Activated T-helper 9 cell treated with anti-CD3 and anti-CD28 coated beads, Interleukin-2, amount 50 U/mL, for 16 hours (primary cell): Measurements from ENCODE around the gene ANXA10.
"Not testable (repeated sequence)": the region's sequence is repeated elsewhere in the genome, so short reads cannot be mapped to it uniquely, and the experiment has no call there.

Experiments used
- DNase-seq: peaks from one replicate; pipeline ENCODE4 v3.0.0-alpha.2; 2020; ENCODE audit warnings: low read depth

ANXA10 gene

GRCh38 chr4:168092176-168092712 lies at the start of gene ANXA10:
Gene ANXA10 (plus strand): TSS chr4:168092537. CDS start chr4:168092701, 164 bp downstream.
- no peak for DNase-seq

DNA sequence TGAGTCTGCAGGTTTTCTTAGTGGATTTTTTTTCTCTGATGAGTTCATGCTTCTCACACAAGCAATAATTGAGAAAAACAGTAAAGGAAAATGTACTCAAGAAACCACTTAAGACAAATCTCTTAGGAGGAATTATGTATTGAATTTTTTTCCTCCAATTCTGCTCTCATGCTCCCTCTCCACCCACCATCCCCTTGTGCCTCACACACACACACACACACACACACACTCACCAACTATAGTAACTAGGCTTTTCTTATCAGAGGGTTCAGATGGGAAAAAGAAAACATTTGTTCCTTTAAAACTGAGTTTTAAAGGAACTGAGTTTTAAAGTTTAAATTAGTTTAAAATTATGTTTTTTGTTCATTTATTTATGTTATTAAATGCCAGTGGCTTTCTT lies 47.0 kb upstream of the ANXA10 start:
- no peak for DNase-seq

DNA sequence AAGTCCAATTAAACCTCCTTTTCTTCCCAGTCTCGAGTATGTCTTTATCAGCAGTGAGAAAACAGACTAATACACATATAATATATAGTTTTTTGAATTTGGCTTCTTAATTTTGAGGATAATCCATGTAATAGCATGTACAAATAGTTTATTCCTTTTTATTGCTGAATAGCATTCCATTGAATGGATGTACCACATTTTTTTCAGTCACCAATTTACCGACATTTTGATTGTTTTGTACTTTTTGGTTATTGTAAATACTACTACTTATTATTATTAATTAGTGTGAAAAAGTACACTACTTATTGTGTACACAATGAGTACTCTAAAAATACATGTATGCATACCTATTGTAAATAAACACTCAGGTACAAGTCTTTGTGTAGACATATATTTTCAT lies 42.3 kb upstream of the ANXA10 start:
- DNase-seq = no peak

- DNase-seq = no peak
These were observed 40.8 kb upstream of the ANXA10 start for GRCh38 chr4:168051526-168051925.

DNA sequence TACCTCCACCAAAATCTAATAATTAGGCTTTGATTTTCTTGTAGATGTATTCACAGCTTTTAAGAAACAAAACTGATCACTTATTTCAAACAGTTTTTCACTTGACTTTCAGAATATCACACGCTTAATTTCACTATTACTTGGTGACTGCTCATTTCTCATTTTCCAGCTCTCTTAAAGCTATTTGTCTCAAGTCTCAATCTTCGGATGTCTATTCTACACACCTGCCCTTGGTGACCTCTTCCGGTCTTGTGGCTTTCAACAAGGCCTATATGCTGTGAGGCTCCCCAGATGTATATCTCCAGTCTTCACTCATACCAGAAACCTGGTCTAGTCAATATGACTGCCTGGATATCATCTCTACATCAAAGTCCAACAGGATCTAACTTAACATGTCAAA lies 34.9 kb upstream of the ANXA10 start:
- no peak for DNase-seq

GRCh38 chr4:168059251-168059650 lies 33.1 kb upstream of the ANXA10 start:
- DNase-seq = no peak

DNA sequence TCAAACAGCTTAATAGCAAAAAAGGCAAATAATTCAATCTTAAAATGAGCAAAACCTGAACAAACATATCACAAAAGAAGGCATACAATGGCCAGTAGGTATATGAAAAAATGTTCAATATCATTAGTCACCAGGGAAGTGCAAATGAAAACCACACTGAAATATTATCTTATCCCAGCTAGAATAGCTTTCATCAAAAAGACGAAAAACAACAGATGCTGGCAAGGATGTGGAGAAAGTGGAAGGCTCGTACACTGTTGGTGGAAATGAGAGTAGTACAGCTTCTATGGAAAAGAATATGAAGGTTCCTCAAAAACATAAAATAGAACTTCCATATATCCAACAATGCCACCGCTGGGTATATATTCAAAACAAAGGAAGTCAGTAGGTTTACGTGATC lies 29.3 kb upstream of the ANXA10 start:
- no peak for DNase-seq

DNA sequence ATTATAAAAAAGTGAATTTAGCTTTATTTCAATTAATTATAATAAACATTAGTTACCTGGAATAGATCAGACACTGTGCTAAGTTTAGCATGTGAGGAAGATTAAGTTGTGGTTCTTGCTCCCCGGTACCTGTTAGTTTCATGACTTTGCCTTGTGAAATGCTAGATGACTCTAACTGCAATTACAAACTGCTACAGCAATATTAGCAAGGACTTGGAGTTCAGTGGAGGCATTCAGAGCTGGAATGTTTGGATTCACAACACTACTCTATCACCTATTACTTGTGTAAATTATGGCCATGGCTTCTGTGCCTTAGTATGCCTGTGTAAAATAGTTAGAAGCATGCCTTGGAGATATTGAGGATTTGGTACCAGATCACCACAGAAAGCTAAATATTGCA lies 21.4 kb upstream of the ANXA10 start:
- no peak for DNase-seq

DNA sequence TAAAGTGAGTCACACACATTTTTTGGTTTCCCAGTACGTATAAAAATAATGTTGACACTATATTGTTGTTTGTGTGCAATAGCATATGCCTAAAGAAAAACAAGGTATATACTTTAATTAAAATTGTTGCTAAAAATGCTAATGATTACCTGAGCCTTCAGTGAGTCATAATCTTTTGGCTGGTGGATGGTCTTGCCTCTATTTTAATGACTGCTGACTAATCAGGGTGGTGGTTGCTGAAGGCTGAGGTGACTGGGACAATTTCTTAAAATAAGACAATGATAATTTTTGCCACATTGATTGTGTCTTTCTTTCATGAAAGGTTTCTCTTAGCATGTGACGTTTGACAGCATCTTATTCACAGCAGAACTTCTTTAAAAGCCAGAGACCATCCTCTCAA lies 21.0 kb upstream of the ANXA10 start:
- no peak for DNase-seq

DNA sequence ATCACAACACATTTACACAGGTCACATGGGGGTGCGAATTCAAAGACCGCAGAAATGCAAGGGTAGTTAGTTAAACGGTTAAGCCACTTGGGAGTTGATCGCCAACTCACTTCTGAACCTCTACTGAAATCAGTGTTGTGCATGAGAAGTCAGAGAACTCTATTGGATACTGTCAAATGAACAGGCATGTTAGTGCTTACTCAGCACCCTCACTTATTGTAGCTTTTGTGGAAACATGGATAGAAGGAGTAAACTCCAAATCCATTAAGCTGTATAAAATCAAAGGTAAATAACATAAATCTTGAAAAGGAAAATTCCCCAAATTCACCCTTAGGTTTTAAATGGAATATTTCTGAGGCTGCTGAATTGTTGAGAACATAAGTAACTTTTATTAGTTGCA lies 17.5 kb upstream of the ANXA10 start:
- no peak for DNase-seq

GRCh38 chr4:168076989-168077725 lies 15.2 kb upstream of the ANXA10 start:
- DNase-seq = no peak

DNA sequence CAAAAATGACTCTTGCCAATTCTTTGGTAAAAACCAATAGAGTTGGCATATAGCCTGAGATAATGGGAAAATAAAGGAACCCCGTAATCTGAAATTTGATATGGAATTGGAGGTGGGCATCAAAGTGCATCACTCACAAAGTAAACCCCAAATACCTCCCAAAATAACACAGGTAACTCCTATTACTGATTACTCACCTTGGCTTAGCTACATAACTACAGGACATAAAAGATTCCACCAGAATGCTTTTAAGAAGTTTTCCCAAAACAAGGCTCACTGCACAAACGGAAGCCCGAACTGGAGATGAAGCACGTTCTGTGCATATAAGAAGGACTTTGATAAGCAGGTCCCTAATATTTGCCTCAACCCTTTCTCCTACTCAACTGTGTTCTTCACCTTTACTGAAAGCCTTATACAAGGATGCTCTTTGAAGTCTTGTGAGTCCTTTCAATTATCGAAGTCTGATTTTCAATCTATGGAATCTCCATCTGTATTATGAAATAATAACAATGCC lies 14.6 kb upstream of the ANXA10 start:
- DNase-seq = no peak

GRCh38 chr4:168082379-168082778 lies 10.0 kb upstream of the ANXA10 start:
- DNase-seq = no peak

GRCh38 chr4:168095776-168096406 lies 3.6 kb downstream of the ANXA10 start:
- DNase-seq = no peak

- DNase-seq = no peak
These were observed 4.1 kb downstream of the ANXA10 start for GRCh38 chr4:168096407-168096784.

DNA sequence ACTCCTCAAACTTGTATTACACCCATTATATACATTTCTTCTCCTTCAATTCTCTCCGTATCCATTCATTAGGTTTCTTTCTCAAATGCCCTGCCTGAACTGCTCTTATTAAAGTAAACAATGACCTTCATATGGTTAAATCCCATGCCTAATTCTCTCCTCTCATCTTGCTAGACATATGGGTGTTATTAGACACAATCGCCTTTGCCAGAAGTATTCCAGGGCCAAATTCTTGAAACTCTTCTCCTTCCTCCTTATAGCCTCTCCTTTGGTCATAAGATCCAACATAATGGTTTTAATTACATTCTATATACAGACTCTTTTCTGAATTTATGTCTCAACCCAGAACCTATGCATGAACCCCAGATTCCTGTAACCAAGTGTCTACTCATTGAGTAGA lies 4.8 kb downstream of the ANXA10 start:
- DNase-seq = no peak

GRCh38 chr4:168098248-168098717 lies 5.9 kb downstream of the ANXA10 start:
- no peak for DNase-seq

DNA sequence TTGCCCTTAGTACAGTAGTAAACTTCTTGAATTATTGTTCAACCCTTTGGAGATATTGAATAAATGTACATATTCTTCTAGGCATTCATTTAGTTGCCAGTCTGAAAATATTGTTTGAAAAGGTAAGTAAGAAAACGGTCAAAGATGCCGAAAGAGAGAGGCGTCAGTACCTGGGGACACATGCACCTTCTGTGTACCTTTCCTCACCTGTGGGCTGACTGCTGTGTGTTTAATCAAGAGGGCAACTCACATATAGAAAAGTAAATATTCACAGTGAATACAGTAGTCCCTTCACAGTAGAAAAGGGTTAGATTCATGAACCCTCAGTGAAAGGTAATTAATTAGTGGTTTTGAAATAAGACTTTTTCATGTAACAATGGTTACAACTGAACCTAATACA lies 6.9 kb downstream of the ANXA10 start:
- no peak for DNase-seq

DNA sequence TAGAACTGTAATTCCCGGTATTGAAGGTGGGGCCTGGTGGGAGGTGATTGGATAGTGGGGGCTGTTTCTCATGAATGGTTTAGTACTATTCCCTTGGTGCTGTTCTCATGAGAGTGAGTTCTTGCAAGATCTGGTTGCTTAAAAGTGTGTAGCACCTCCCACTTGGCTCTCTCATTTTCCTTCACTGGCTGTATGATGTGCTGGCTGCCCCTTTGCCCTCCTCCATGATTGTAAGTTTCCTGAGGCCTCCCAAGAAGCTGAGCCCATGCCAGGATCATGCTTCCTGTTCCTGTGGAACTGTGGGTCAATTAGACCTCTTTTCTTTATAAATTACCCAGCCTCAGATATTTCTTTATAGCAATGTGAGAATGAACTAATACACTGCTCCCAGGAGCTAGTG lies 8.7 kb downstream of the ANXA10 start:
- no peak for DNase-seq

GRCh38 chr4:168102403-168102802 lies 10.1 kb downstream of the ANXA10 start:
- DNase-seq = no peak

DNA sequence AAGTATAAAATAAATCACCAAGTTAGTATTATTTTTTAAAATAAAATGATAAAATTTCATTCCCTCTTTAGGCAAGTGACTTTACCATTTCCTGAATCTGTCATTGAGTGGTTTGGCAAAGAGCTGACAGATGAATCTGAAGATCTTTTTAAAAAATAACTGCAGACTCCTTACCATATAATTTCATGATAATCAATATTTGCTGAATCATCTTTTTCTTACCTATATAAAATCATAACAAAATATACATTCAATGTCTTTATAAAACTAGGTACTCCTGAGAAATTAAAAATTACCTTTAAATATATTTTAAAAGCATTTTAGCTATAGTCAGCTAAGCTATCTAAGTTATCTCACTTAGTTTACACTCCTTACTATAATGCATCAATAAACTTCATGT lies 17.2 kb downstream of the ANXA10 start:
- DNase-seq = no peak

DNA sequence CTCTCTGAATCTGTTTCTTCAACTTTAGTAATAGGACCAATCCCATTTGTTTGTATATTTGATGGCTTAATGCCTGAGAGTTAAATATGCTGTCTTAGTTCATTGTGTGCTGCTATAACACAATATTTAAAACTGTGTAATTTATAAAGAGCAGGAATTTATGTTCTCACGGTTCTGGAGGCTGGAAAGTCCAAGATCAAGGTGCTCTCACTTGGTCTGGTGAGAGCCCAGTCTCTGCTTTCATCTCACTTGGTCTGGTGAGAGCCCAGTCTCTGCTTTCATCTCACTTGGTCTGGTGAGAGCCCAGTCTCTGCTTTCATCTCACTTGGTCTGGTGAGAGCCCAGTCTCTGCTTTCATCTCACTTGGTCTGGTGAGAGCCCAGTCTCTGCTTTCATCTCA lies 20.7 kb downstream of the ANXA10 start:
- DNase-seq = not testable (repeated sequence)

DNA sequence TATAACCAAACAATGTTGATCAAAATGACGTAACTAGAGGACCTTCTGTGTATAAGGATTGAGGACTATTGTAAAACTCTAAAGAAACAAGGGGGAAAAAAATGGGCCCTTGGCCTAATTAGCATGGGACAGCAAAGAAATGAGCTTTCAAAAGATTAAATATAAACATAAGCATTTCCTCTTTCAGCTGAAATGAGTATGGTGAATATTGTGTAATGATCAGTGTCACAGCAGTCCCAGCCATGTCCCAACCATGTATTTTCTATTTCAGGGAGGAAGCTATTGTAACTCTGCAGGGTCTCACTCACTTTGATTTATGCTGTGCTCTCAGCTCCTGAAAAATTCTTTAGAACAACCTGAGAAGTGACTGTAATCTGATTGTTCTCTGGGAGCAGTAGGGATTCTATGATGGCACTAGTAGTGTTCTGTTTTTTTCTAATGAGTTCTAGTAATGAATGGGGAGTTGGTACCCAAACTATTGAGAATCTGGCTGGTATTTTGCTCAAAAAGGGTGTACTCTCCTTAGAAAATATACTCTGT lies 25.8 kb downstream of the ANXA10 start:
- DNase-seq = no peak
